GM23338 (cell line): Measurements from ENCODE around the gene EHMT2. TPM values are rescaled to one million over a fixed set of nuclear protein-coding genes. Genes with fewer than 3 reads are reported as not detected.

Experiments
- ATAC-seq: fragments of 200-7000 bp; cut with Tn5 transposase; 3 replicates; pipeline ENCODE4 v1.9.1; 2020
- DNase-seq: peaks from one replicate; pipeline ENCODE4 v3.0.0-alpha.2; 2015; ENCODE audit warnings: low spot score
- H2AFZ ChIP-seq: fragments of 200-600 bp; sonication (generic); 2 replicates; pipeline ENCODE4 v1.8.0; 2016; ENCODE audit warnings: antibody characterized with exemption, mild to moderate bottlenecking, moderate library complexity
- H3F3A ChIP-seq: fragments of 200-600 bp; sonication (generic); replicated peaks from 2 replicates; pipeline ENCODE4 v1.8.0; 2017; ENCODE audit warnings: antibody characterized with exemption, mixed run types, low read depth
- H3K27ac ChIP-seq: fragments of 200-600 bp; sonication (generic); 2 replicates; pipeline ENCODE4 v1.6.1; 2016; ENCODE audit warnings: low read depth
- H3K27me3 ChIP-seq: fragments of 200-600 bp; sonication (generic); 2 replicates; pipeline ENCODE4 v1.8.0; 2016; ENCODE audit warnings: mild to moderate bottlenecking, mixed run types, moderate library complexity; ENCODE audit not compliant: insufficient read depth
- H3K36me3 ChIP-seq: fragments of 200-600 bp; sonication (generic); 2 replicates; pipeline ENCODE4 v1.8.0; 2016; ENCODE audit warnings: mild to moderate bottlenecking; ENCODE audit not compliant: insufficient read depth
- H3K4me1 ChIP-seq: fragments of 200-600 bp; sonication (generic); 2 replicates; pipeline ENCODE4 v1.8.0; 2016; ENCODE audit warnings: mild to moderate bottlenecking, moderate library complexity; ENCODE audit not compliant: insufficient read depth
- H3K4me2 ChIP-seq: fragments of 200-600 bp; sonication (generic); 2 replicates; pipeline ENCODE4 v1.7.1; 2017; ENCODE audit warnings: mixed run types
- H3K4me3 ChIP-seq: fragments of 200-600 bp; sonication (generic); 2 replicates; pipeline ENCODE4 v1.6.1; 2016; ENCODE audit warnings: mixed run types
- H3K79me2 ChIP-seq: fragments of 200-600 bp; sonication (generic); replicated peaks from 2 replicates; pipeline ENCODE4 v1.8.0; 2017; ENCODE audit warnings: mild to moderate bottlenecking; ENCODE audit not compliant: insufficient read depth
- H3K9me2 ChIP-seq: fragments of 200-600 bp; sonication (generic); 2 replicates; pipeline ENCODE4 v1.8.0; 2017; ENCODE audit not compliant: insufficient read depth
- H4K20me1 ChIP-seq: fragments of 200-600 bp; sonication (generic); replicated peaks from 2 replicates; pipeline ENCODE4 v1.8.0; 2017; ENCODE audit warnings: mild to moderate bottlenecking; ENCODE audit not compliant: insufficient read depth
- H3K27ac Mint-ChIP-seq: 2 replicates; pipeline ENCODE4 v1.8.0; 2020; ENCODE audit warnings: inconsistent platforms, mild to moderate bottlenecking, moderate library complexity, mixed read lengths
- H3K27me3 Mint-ChIP-seq: 3 replicates; pipeline ENCODE4 v1.8.0; 2022; ENCODE audit warnings: low read depth, mild to moderate bottlenecking, moderate library complexity, mixed read lengths, inconsistent platforms; ENCODE audit not compliant: insufficient read depth, poor library complexity
- H3K36me3 Mint-ChIP-seq: 3 replicates; pipeline ENCODE4 v1.8.0; 2021; ENCODE audit warnings: low read depth, mild to moderate bottlenecking, inconsistent platforms, moderate library complexity, mixed read lengths
- H3K4me1 Mint-ChIP-seq: 3 replicates; pipeline ENCODE4 v1.8.0; 2020; ENCODE audit warnings: mild to moderate bottlenecking, inconsistent platforms, mixed read lengths
- H3K4me3 Mint-ChIP-seq: 3 replicates; pipeline ENCODE4 v1.8.0; 2021; ENCODE audit warnings: moderate library complexity, mild to moderate bottlenecking, inconsistent platforms, mixed read lengths
- H3K9me3 Mint-ChIP-seq: 3 replicates; pipeline ENCODE4 v1.8.0; 2020; ENCODE audit warnings: moderate library complexity, mild to moderate bottlenecking, inconsistent platforms, mixed read lengths
- CREB1 ChIP-seq: fragments of 250-450 bp; sonication (Bioruptor Pico); IDR thresholded peaks from 2 replicates; pipeline ENCODE4 v1.5.0; 2020; ENCODE audit warnings: low read depth, mild to moderate bottlenecking, moderate library complexity
- ETS1 ChIP-seq: IDR thresholded peaks from 2 replicates; pipeline ENCODE4 v1.6.1; 2016; ENCODE audit warnings: antibody characterized with exemption
- EZH2 ChIP-seq: fragments of 200-600 bp; sonication (generic); IDR thresholded peaks from one replicate; pipeline ENCODE4 v1.8.0; 2017; ENCODE audit warnings: antibody characterized with exemption, mild to moderate bottlenecking, low read depth; ENCODE audit not compliant: unreplicated experiment
- EZH2phosphoT487 ChIP-seq: fragments of 200-600 bp; sonication (generic); IDR thresholded peaks from one replicate; pipeline ENCODE4 v1.8.1; 2018; ENCODE audit warnings: antibody characterized with exemption; ENCODE audit not compliant: unreplicated experiment
- JUNB ChIP-seq: IDR thresholded peaks from one replicate; pipeline ENCODE4 v1.6.1; 2016; ENCODE audit warnings: antibody characterized with exemption; ENCODE audit not compliant: unreplicated experiment
- NANOG ChIP-seq: IDR thresholded peaks from 2 replicates; pipeline ENCODE4 v1.6.1; 2016; ENCODE audit warnings: antibody characterized with exemption, borderline replicate concordance
- POLR2AphosphoS5 ChIP-seq: IDR thresholded peaks from 2 replicates; pipeline ENCODE4 v1.6.1; 2016; ENCODE audit warnings: antibody characterized with exemption, low read depth
- REST ChIP-seq: IDR thresholded peaks from one replicate; pipeline ENCODE4 v1.6.1; 2018; ENCODE audit warnings: antibody characterized with exemption; ENCODE audit not compliant: unreplicated experiment
- STAT1 ChIP-seq: IDR thresholded peaks from one replicate; pipeline ENCODE4 v1.6.1; 2016; ENCODE audit warnings: antibody characterized with exemption; ENCODE audit not compliant: unreplicated experiment
- ZNF114 ChIP-seq: fragments of 250-450 bp; sonication (Bioruptor Pico); IDR thresholded peaks from 2 replicates; pipeline ENCODE4 v1.5.0; 2020; ENCODE audit warnings: mild to moderate bottlenecking, moderate library complexity
- ZNF331 ChIP-seq: fragments of 250-450 bp; sonication (Bioruptor Pico); IDR thresholded peaks from 2 replicates; pipeline ENCODE4 v1.5.0; 2020; ENCODE audit warnings: low read depth, mild to moderate bottlenecking, moderate library complexity
- polyA plus RNA-seq: library from polyadenylated mRNA; unstranded; fragments of >200 nt; fragmentation: Nextera tagmentation; extraction: Ambion mirVana; gene quantifications from 2 replicates; pipeline ENCODE4 v1.2.1, GENCODE V29; 2016
- total RNA-seq: library from RNA; depleted of rRNA; stranded (reverse); fragments of >200 nt; shearing (Covaris generic); gene quantifications from 2 replicates; pipeline ENCODE4 v1.2.3, GENCODE V29; 2014
- TF ChIP-seq, protein P1 (sequence below): fragments of 250-450 bp; sonication (Bioruptor Pico); IDR thresholded peaks from 2 replicates; pipeline ENCODE4 v1.5.0; 2020; ENCODE audit warnings: mild to moderate bottlenecking, moderate library complexity
- TF ChIP-seq, protein P2 (sequence below), 2 experiments: fragments of 200-600 bp in 1 of 2; sonication (generic) in 1 of 2; conservative IDR thresholded peaks; 2 replicates each; pipeline versions ENCODE4 v1.5.1 to v1.6.1; 2016 to 2017; ENCODE audit warnings: antibody characterized with exemption in 2 of 2, low read depth in 2 of 2, mild to moderate bottlenecking in 2 of 2, moderate library complexity in 1 of 2

EHMT2 gene
- total and polyA plus RNA-seq, 2 experiments from 2014 or later: 113 to 193 TPM

DNA sequence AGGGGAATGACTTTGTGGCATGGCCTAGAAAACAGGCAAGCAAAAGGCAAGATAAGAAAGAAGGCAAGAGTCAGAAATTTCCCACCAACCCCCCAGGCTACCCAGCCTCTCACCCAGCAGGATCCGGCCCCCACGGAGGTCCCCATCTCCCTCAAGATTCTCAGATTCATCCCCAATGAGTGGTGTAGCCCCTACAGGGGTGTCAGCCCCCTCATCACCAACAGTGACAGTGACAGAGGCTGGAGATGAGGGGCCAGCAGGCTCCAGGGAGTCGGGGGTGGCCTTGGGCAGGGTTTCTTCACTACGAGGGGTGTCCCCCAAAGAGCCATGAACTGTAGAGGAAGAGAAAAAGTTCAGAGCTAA, 1.0 kb downstream of the EHMT2 start:
- ATAC-seq (no peak), DNase-seq (no peak)
- Histone ChIP-seq H3K4me2 (peak overlapping the region; percentile 92), H3K27ac (peak overlapping the region; percentile 76; the same call in 1 of the 2 replicates), H3K4me1 (peaks cover 8% of the 10 kb centered on the region; the same call in 1 of the 2 replicates), H3K4me3 (peak overlapping the region; percentile 85), H2AFZ (no peak overlapping the region), H4K20me1 (peaks cover 19% of the 10 kb centered on the region; the same call in 1 of the 2 replicates), H3K9me2 (no peaks in the 10 kb centered on the region), H3K36me3 (peaks cover 23% of the 10 kb centered on the region), H3K27me3 (no peaks in the 10 kb centered on the region), H3F3A (peaks cover 10% of the 10 kb centered on the region; the same call in 1 of the 2 replicates), H3K79me2 (peaks cover 15% of the 10 kb centered on the region; the same call in 1 of the 2 replicates)
- Mint-ChIP-seq H3K4me3 (peak overlapping the region; percentile 82), H3K4me1 (peaks cover 24% of the 10 kb centered on the region), H3K36me3 (peaks cover 73% of the 10 kb centered on the region), H3K9me3 (no peaks in the 10 kb centered on the region), H3K27me3 (peaks cover 15% of the 10 kb centered on the region), H3K27ac (peak overlapping the region; percentile 86; the same call in 1 of the 2 replicates)
- TF ChIP-seq, protein P1, sequence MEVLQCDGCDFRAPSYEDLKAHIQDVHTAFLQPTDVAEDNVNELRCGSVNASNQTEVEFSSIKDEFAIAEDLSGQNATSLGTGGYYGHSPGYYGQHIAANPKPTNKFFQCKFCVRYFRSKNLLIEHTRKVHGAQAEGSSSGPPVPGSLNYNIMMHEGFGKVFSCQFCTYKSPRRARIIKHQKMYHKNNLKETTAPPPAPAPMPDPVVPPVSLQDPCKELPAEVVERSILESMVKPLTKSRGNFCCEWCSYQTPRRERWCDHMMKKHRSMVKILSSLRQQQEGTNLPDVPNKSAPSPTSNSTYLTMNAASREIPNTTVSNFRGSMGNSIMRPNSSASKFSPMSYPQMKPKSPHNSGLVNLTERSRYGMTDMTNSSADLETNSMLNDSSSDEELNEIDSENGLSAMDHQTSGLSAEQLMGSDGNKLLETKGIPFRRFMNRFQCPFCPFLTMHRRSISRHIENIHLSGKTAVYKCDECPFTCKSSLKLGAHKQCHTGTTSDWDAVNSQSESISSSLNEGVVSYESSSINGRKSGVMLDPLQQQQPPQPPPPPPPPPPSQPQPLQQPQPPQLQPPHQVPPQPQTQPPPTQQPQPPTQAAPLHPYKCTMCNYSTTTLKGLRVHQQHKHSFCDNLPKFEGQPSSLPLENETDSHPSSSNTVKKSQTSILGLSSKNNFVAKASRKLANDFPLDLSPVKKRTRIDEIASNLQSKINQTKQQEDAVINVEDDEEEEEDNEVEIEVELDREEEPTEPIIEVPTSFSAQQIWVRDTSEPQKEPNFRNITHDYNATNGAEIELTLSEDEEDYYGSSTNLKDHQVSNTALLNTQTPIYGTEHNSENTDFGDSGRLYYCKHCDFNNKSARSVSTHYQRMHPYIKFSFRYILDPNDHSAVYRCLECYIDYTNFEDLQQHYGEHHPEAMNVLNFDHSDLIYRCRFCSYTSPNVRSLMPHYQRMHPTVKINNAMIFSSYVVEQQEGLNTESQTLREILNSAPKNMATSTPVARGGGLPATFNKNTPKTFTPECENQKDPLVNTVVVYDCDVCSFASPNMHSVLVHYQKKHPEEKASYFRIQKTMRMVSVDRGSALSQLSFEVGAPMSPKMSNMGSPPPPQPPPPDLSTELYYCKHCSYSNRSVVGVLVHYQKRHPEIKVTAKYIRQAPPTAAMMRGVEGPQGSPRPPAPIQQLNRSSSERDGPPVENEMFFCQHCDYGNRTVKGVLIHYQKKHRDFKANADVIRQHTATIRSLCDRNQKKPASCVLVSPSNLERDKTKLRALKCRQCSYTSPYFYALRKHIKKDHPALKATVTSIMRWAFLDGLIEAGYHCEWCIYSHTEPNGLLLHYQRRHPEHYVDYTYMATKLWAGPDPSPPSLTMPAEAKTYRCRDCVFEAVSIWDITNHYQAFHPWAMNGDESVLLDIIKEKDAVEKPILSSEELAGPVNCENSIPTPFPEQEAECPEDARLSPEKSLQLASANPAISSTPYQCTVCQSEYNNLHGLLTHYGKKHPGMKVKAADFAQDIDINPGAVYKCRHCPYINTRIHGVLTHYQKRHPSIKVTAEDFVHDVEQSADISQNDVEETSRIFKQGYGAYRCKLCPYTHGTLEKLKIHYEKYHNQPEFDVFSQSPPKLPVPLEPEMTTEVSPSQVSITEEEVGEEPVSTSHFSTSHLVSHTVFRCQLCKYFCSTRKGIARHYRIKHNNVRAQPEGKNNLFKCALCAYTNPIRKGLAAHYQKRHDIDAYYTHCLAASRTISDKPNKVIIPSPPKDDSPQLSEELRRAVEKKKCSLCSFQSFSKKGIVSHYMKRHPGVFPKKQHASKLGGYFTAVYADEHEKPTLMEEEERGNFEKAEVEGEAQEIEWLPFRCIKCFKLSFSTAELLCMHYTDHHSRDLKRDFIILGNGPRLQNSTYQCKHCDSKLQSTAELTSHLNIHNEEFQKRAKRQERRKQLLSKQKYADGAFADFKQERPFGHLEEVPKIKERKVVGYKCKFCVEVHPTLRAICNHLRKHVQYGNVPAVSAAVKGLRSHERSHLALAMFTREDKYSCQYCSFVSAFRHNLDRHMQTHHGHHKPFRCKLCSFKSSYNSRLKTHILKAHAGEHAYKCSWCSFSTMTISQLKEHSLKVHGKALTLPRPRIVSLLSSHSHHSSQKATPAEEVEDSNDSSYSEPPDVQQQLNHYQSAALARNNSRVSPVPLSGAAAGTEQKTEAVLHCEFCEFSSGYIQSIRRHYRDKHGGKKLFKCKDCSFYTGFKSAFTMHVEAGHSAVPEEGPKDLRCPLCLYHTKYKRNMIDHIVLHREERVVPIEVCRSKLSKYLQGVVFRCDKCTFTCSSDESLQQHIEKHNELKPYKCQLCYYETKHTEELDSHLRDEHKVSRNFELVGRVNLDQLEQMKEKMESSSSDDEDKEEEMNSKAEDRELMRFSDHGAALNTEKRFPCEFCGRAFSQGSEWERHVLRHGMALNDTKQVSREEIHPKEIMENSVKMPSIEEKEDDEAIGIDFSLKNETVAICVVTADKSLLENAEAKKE: no peak
- TF ChIP-seq STAT1 (no peak), ETS1 (no peak), NANOG (no peak), POLR2AphosphoS5 (no peak), REST (no peak), ZNF114 (CRISPR knock-in tag) (no peak), EZH2 (no peak), ZNF331 (no peak), EZH2phosphoT487 (no peak), CREB1 (CRISPR knock-in tag) (no peak), JUNB (no peak)
- TF ChIP-seq, protein P2, sequence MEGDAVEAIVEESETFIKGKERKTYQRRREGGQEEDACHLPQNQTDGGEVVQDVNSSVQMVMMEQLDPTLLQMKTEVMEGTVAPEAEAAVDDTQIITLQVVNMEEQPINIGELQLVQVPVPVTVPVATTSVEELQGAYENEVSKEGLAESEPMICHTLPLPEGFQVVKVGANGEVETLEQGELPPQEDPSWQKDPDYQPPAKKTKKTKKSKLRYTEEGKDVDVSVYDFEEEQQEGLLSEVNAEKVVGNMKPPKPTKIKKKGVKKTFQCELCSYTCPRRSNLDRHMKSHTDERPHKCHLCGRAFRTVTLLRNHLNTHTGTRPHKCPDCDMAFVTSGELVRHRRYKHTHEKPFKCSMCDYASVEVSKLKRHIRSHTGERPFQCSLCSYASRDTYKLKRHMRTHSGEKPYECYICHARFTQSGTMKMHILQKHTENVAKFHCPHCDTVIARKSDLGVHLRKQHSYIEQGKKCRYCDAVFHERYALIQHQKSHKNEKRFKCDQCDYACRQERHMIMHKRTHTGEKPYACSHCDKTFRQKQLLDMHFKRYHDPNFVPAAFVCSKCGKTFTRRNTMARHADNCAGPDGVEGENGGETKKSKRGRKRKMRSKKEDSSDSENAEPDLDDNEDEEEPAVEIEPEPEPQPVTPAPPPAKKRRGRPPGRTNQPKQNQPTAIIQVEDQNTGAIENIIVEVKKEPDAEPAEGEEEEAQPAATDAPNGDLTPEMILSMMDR (conservative IDR thresholded peaks at IDR 0.05; ENCODE audit: low read depth in 2 of 2): no peak
